CD14-positive monocyte (primary cell): ENCODE measurements around the gene TNFRSF4. TPM values are rescaled to one million over a fixed set of nuclear protein-coding genes. Genes with fewer than 3 reads are reported as not detected.
A peak's percentile ranks its signal among the peaks of the same experiment; 100 is the strongest.

Experiments used
- DNase-seq, 3 donors: peaks; one replicate each; pipeline ENCODE4 v3.0.0-alpha.2; 2011 to 2022
- H2AFZ ChIP-seq: 2 replicates; pipeline ENCODE4 v1.6.0; 2012; ENCODE audit warnings: mild to moderate bottlenecking, low read depth, low read length, inconsistent platforms; ENCODE audit not compliant: insufficient read depth, poor library complexity, severe bottlenecking
- H3K27ac ChIP-seq, 2 donors: 1 replicate in 1 of 2; 2 replicates in 1 of 2; pipeline ENCODE4 v1.5.1; 2012 to 2013; ENCODE audit warnings: low read length in 2 of 2, control low read depth in 1 of 2, inconsistent platforms in 1 of 2, low read depth in 1 of 2, mild to moderate bottlenecking in 1 of 2
- H3K27me3 ChIP-seq, 2 donors: one replicate each; pipeline versions ENCODE4 v1.6.0 to v1.6.1; 2011 to 2013; ENCODE audit warnings: low read length in 2 of 2; ENCODE audit not compliant: control insufficient read depth in 2 of 2, insufficient read depth in 2 of 2
- H3K36me3 ChIP-seq, 2 donors: replicated peaks in 1 of 2; 1 replicate in 1 of 2; 2 replicates in 1 of 2; pipeline versions ENCODE4 v1.5.1 to v1.6.1; 2012 to 2013; ENCODE audit warnings: low read length in 2 of 2, control low read depth in 1 of 2, inconsistent platforms in 1 of 2, mild to moderate bottlenecking in 1 of 2; ENCODE audit not compliant: insufficient read depth in 2 of 2, control insufficient read depth in 1 of 2
- H3K4me1 ChIP-seq, 2 donors: 1 replicate in 1 of 2; 2 replicates in 1 of 2; pipeline versions ENCODE4 v1.5.1 to v1.6.1; 2012 to 2013; ENCODE audit warnings: low read length in 2 of 2, control low read depth in 1 of 2, inconsistent platforms in 1 of 2, mild to moderate bottlenecking in 1 of 2, moderate library complexity in 1 of 2; ENCODE audit not compliant: insufficient read depth in 2 of 2, control insufficient read depth in 1 of 2
- H3K4me2 ChIP-seq: replicated peaks from 2 replicates; pipeline ENCODE3; 2012; ENCODE audit warnings: low read length, moderate library complexity, mild to moderate bottlenecking; ENCODE audit not compliant: poor library complexity, severe bottlenecking; ENCODE audit errors: extremely low read depth
- H3K4me3 ChIP-seq, 3 experiments: fragments of 200-600 bp in 1 of 3; sonication (generic) in 1 of 3; replicated peaks in 1 of 3; 1 replicate in 2 of 3; 2 replicates in 1 of 3; pipeline ENCODE4 v1.5.1; 2011 to 2013; ENCODE audit warnings: low read length in 3 of 3, mild to moderate bottlenecking in 3 of 3, control low read depth in 2 of 3, low read depth in 2 of 3, inconsistent platforms in 1 of 3, moderate library complexity in 1 of 3
- H3K79me2 ChIP-seq: 2 replicates; pipeline ENCODE4 v1.6.0; 2012; ENCODE audit warnings: mild to moderate bottlenecking, control low read depth, inconsistent platforms, low read length, moderate library complexity; ENCODE audit not compliant: insufficient read depth
- H3K9ac ChIP-seq: 2 replicates; pipeline ENCODE4 v1.6.0; 2017; ENCODE audit warnings: low read length, mild to moderate bottlenecking; ENCODE audit not compliant: insufficient read depth, poor library complexity, severe bottlenecking
- H3K9me3 ChIP-seq, 2 donors: replicated peaks in 1 of 2; 1 replicate in 1 of 2; 2 replicates in 1 of 2; pipeline versions ENCODE4 v1.5.1 to v1.6.1; 2012 to 2013; ENCODE audit warnings: low read length in 2 of 2, control low read depth in 1 of 2; ENCODE audit not compliant: control insufficient read depth in 1 of 2, insufficient read depth in 1 of 2
- H4K20me1 ChIP-seq: 2 replicates; pipeline ENCODE4 v1.6.0; 2012; ENCODE audit warnings: mild to moderate bottlenecking, low read length, control low read depth, moderate library complexity; ENCODE audit not compliant: insufficient read depth
- H3K27ac Mint-ChIP-seq, 7 donors: one replicate each; pipeline ENCODE4 v1.8.0; 2020; ENCODE audit warnings: mild to moderate bottlenecking in 7 of 7, mixed read lengths in 7 of 7, moderate library complexity in 6 of 7, inconsistent platforms in 2 of 7
- H3K27me3 Mint-ChIP-seq, 3 donors: one replicate each; pipeline ENCODE4 v1.8.0; 2021 to 2022; ENCODE audit warnings: low read depth in 3 of 3, mild to moderate bottlenecking in 3 of 3, mixed read lengths in 3 of 3, moderate library complexity in 3 of 3, inconsistent platforms in 1 of 3
- H3K36me3 Mint-ChIP-seq, 2 donors: one replicate each; pipeline ENCODE4 v1.8.0; 2020; ENCODE audit warnings: mixed read lengths in 2 of 2, inconsistent platforms in 1 of 2, mild to moderate bottlenecking in 1 of 2
- H3K4me1 Mint-ChIP-seq: one replicate; pipeline ENCODE4 v1.8.0; 2020; ENCODE audit warnings: mild to moderate bottlenecking, mixed read lengths
- H3K4me3 Mint-ChIP-seq, 2 donors: one replicate each; pipeline ENCODE4 v1.8.0; 2020; ENCODE audit warnings: mild to moderate bottlenecking in 2 of 2, mixed read lengths in 2 of 2, moderate library complexity in 1 of 2
- H3K9me3 Mint-ChIP-seq, 7 donors: one replicate each; pipeline ENCODE4 v1.8.0; 2020 to 2022; ENCODE audit warnings: mixed read lengths in 7 of 7, mild to moderate bottlenecking in 6 of 7, moderate library complexity in 6 of 7, inconsistent platforms in 2 of 7
- WGBS: methylation state at CpG from one replicate; pipeline ENCODE4 v1.1.5; 2013; ENCODE audit warnings: missing lambda C conversion rate; ENCODE audit not compliant: insufficient coverage; 5-methylcytosine and 5-hydroxymethylcytosine counted together
- intact Hi-C, 2 donors: fragments of 100-400 bp; cut with micrococcal nuclease; formaldehyde crosslinking; loops; one replicate each; pipeline versions ENCODE4 v1.15.0 to v1.15.1; 2023
- polyA plus RNA-seq, 3 donors: library from polyadenylated mRNA; depleted of rRNA in 1 of 3; unstranded in 2 of 3; stranded (reverse) in 1 of 3; fragments of 300-500 nt in 2 of 3; fragments of >200 nt in 1 of 3; fragmentation: Illumina TruSeq in 2 of 3; gene quantifications; 1 replicate in 2 of 3; 2 replicates in 1 of 3; pipeline ENCODE4 v1.2.3, GENCODE V29; 2012 to 2021
- TF ChIP-seq, protein P1 (sequence below): fragments of 200-600 bp; IDR thresholded peaks from one replicate; pipeline ENCODE4 v1.8.0; 2022; ENCODE audit warnings: antibody characterized with exemption, mild to moderate bottlenecking

The TNFRSF4 gene
- polyA plus RNA-seq, 3 donors = 0.05 TPM; not detected in 2

DNA sequence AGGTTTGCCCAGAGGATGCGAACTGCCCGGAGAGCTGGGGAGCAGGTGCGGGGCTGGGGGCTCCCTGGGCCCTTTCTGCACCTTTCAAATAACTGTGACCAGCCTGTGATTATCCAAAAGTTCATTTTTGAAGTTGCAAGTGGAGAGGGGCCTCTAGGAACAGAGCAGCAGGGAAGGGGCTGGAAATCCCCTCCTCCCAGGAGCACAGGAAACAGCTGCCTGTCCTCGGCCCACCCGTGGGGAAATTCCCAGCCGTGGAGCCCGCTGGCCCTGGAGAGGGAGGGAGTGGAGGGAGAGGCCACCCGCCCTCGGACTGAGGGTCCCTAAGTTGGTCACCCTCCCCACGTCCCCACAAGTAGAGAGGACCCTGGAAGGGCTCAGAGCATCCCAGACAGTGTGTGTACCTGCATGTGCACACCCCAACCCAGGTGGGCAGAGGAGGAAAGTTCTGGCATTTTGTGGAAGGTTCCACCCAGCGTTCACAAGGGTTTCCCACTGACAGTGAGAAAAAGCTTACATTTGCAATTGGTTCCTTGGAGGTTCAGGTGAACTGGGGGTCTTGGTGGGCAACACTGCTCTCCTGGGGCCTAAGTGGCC, 1.2 kb upstream of the TNFRSF4 start:
- Mint-ChIP-seq H3K36me3 (peaks cover 28 to 36% of the 10 kb centered on the region in 2 donors), H3K4me1 (peaks cover 2% of the 10 kb centered on the region), H3K4me3 (no peak overlapping the region), H3K27ac (peak overlapping the region in 1 of 7 donors; percentile 75), H3K27me3 (peaks cover 15 to 36% (median 29%) of the 10 kb centered on the region in 3 donors), H3K9me3 (no peaks in the 10 kb centered on the region)
- peaks cover 38 to 40% of the 10 kb centered on the region in 2 donors for H3K36me3 ChIP-seq
- TF ChIP-seq, protein P1, sequence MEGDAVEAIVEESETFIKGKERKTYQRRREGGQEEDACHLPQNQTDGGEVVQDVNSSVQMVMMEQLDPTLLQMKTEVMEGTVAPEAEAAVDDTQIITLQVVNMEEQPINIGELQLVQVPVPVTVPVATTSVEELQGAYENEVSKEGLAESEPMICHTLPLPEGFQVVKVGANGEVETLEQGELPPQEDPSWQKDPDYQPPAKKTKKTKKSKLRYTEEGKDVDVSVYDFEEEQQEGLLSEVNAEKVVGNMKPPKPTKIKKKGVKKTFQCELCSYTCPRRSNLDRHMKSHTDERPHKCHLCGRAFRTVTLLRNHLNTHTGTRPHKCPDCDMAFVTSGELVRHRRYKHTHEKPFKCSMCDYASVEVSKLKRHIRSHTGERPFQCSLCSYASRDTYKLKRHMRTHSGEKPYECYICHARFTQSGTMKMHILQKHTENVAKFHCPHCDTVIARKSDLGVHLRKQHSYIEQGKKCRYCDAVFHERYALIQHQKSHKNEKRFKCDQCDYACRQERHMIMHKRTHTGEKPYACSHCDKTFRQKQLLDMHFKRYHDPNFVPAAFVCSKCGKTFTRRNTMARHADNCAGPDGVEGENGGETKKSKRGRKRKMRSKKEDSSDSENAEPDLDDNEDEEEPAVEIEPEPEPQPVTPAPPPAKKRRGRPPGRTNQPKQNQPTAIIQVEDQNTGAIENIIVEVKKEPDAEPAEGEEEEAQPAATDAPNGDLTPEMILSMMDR = no peak
- peak in 1 of 3 donors; percentile 37 for DNase-seq
- no peak overlapping the region for H3K9ac ChIP-seq
- H3K79me2 ChIP-seq = no peaks in the 10 kb centered on the region
- no peak overlapping the region for H3K4me2 ChIP-seq
- WGBS = 88% methylated on average over 4 of the region's 11 CpGs
- H3K4me1 ChIP-seq = peaks cover 6 to 8% of the 10 kb centered on the region in 2 donors
- H3K27me3 ChIP-seq = peaks cover 0 to 22% of the 10 kb centered on the region in 2 donors
- intact Hi-C loops = no loop called here
- H4K20me1 ChIP-seq = peaks cover 31% of the 10 kb centered on the region
- H3K4me3 ChIP-seq = no peak overlapping the region
- no peak overlapping the region for H3K27ac ChIP-seq
- H3K9me3 ChIP-seq = no peaks in the 10 kb centered on the region
- no peak overlapping the region for H2AFZ ChIP-seq

DNA sequence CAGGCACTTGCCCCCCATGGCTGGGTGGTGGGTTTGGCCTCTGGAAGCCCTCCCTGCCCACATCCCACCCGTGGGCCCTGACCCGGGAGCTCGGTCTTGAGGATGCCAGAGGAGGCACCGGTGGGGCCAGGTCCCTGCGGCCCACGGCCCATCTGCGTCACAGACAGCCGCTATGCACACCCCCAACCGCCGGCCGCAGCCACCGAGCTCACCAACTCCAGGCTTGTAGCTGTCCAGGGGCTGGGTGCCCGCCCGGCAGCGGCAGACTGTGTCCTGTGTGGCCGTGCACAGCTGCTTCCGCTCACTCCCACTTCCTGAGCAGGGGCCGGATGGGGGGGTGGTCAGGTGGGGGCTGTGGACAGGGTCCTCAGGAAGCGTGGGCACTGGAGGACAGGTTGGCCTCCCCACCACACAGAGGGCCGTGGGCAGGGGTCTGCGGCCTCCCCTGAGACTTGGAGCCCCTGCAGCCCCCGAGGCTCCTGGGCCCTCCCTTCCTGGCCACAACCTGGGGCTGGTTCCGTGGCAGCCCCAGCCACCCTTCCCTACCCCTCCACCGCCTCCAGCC, 1.1 kb downstream of the TNFRSF4 start:
- Histone ChIP-seq H3K4me2 (no peak overlapping the region), H3K79me2 (no peaks in the 10 kb centered on the region), H3K9ac (no peak overlapping the region), H4K20me1 (peaks cover 16% of the 10 kb centered on the region), H3K27ac (no peak overlapping the region), H3K27me3 (peaks cover 0 to 40% of the 10 kb centered on the region in 2 donors), H2AFZ (no peak overlapping the region), H3K4me1 (peaks cover 6 to 8% of the 10 kb centered on the region in 2 donors), H3K4me3 (no peak overlapping the region), H3K9me3 (no peaks in the 10 kb centered on the region), H3K36me3 (peaks cover 17% of the 10 kb centered on the region in 2 donors)
- 0% methylated on average over 20 of the region's 24 CpGs for WGBS
- TF ChIP-seq, protein P1 = no peak
- peaks cover 0 to 3% (median 0%) of the 10 kb centered on the region in 7 donors for H3K9me3 Mint-ChIP-seq
- no peak for DNase-seq
- H3K36me3 Mint-ChIP-seq = peaks cover 14% of the 10 kb centered on the region in 2 donors
- peaks cover 7% of the 10 kb centered on the region for H3K4me1 Mint-ChIP-seq
- intact Hi-C loops = no loop called here
- H3K27ac Mint-ChIP-seq = no peak overlapping the region
- peaks cover 33 to 58% (median 46%) of the 10 kb centered on the region in 3 donors for H3K27me3 Mint-ChIP-seq
- H3K4me3 Mint-ChIP-seq = no peak overlapping the region
